GM19099 (cell line): ENCODE measurements around the gene RNF111.

Source experiments
- POLR2A ChIP-seq: IDR thresholded peaks from 3 replicates; pipeline ENCODE4 v1.6.1; 2011; ENCODE audit warnings: low read depth; ENCODE audit not compliant: insufficient read length; ENCODE audit errors: extremely low read depth

RNF111 gene

GRCh38 chr15:59131969-59132562 is 144.6 kb downstream of the RNF111 start:
- no peak for TF ChIP-seq POLR2A

GRCh38 chr15:59133929-59134427 is 146.5 kb downstream of the RNF111 start:
- no peak for TF ChIP-seq POLR2A

GRCh38 chr15:59137566-59137965 is 150.1 kb downstream of the RNF111 start:
- TF ChIP-seq POLR2A: no peak

GRCh38 chr15:59138243-59138642 is 150.8 kb downstream of the RNF111 start:
- no peak for TF ChIP-seq POLR2A

- no peak for TF ChIP-seq POLR2A
These were observed 153.2 kb downstream of the RNF111 start for GRCh38 chr15:59140422-59141226.

- no peak for TF ChIP-seq POLR2A
These were observed 155.8 kb downstream of the RNF111 start for GRCh38 chr15:59143281-59143680.
